Suppressor macrophage treated with lipopolysaccharide for 1 hour (primary cell): Measurements from ENCODE around the gene RAB27B.

ENCODE experiments used
- DNase-seq, 3 donors: peaks; one replicate each; pipeline ENCODE4 v3.0.0-alpha.2; 2020 to 2022

RAB27B gene

GRCh38 chr18:54871231-54871630, 43.0 kb downstream of the RAB27B start:
- DNase-seq = no peak

GRCh38 chr18:54872681-54873080, 44.4 kb downstream of the RAB27B start:
- no peak for DNase-seq

- no peak for DNase-seq
Measured at GRCh38 chr18:54873884-54874255, 45.6 kb downstream of the RAB27B start.

GRCh38 chr18:54875063-54875462, 46.8 kb downstream of the RAB27B start:
- DNase-seq = no peak

GRCh38 chr18:54877076-54877475, 48.8 kb downstream of the RAB27B start:
- no peak for DNase-seq

GRCh38 chr18:54878159-54878622, 49.9 kb downstream of the RAB27B start:
- DNase-seq = no peak

GRCh38 chr18:54878659-54879358, 50.5 kb downstream of the RAB27B start:
- no peak for DNase-seq

GRCh38 chr18:54879691-54880090, 51.4 kb downstream of the RAB27B start:
- DNase-seq = no peak

- DNase-seq = no peak
Measured at GRCh38 chr18:54880395-54881105, 52.3 kb downstream of the RAB27B start.

GRCh38 chr18:54881229-54881768, 53.0 kb downstream of the RAB27B start:
- DNase-seq = no peak

- no peak for DNase-seq
Measured at GRCh38 chr18:54882318-54882717, 54.0 kb downstream of the RAB27B start.

- DNase-seq = no peak
Measured at GRCh38 chr18:54883816-54884604, 55.7 kb downstream of the RAB27B start.

GRCh38 chr18:54888378-54888777, 60.1 kb downstream of the RAB27B start:
- DNase-seq = no peak

GRCh38 chr18:54888933-54889332, 60.7 kb downstream of the RAB27B start:
- DNase-seq = no peak

GRCh38 chr18:54899500-54899899, 71.2 kb downstream of the RAB27B start:
- no peak for DNase-seq

GRCh38 chr18:54900290-54900689, 72.0 kb downstream of the RAB27B start:
- no peak for DNase-seq

GRCh38 chr18:54904581-54904980, 76.3 kb downstream of the RAB27B start:
- DNase-seq = no peak

- DNase-seq = no peak
Measured at GRCh38 chr18:54905629-54906028, 77.4 kb downstream of the RAB27B start.

GRCh38 chr18:54906331-54907185, 78.3 kb downstream of the RAB27B start:
- no peak for DNase-seq

GRCh38 chr18:54909538-54909937, 81.3 kb downstream of the RAB27B start:
- no peak for DNase-seq

GRCh38 chr18:54910161-54910919, 82.1 kb downstream of the RAB27B start:
- no peak for DNase-seq

GRCh38 chr18:54911551-54911950, 83.3 kb downstream of the RAB27B start:
- DNase-seq = no peak
